Caco-2 (cell line): ENCODE measurements around the gene MCRIP2. TPM values are rescaled to one million over a fixed set of nuclear protein-coding genes. Genes with fewer than 3 reads are reported as not detected.
A peak's percentile ranks its signal among the peaks of the same experiment; 100 is the strongest.

Source experiments
- BruUV-seq: library from RNA; stranded (reverse); fragments of 400-500 nt; replicated peaks from 2 replicates; lab custom pipeline; 2021; lab: Mats Ljungman, UMichigan
- CTCF ChIA-PET: fragments of 300-600 bp; sonication (Branson Sonifier 250); formaldehyde crosslinking; loops from one replicate; lab custom pipeline; 2022; ENCODE audit warnings: antibody characterized with exemption; lab: Charles Lee
- POLR2A ChIA-PET: fragments of 300-600 bp; sonication (Branson Sonifier 250); formaldehyde crosslinking; loops from one replicate; lab custom pipeline; 2022; ENCODE audit warnings: antibody characterized with exemption; lab: Charles Lee
- DNase-seq, 2 experiments: peaks; one replicate each; pipeline versions ENCODE4 v3.0.0 to v3.0.0-alpha.2; 2020 to 2022
- H3K27me3 ChIP-seq: replicated peaks from 2 replicates; pipeline ENCODE4 v1.6.0; 2011; ENCODE audit warnings: low read length; ENCODE audit not compliant: control insufficient read depth, insufficient read depth
- H3K36me3 ChIP-seq: 2 replicates; pipeline ENCODE4 v1.5.1; 2011; ENCODE audit warnings: low read length; ENCODE audit not compliant: control insufficient read depth, insufficient read depth
- H3K4me1 ChIP-seq: fragments of 250-450 bp; sonication (Bioruptor Pico); 2 replicates; pipeline ENCODE4 v1.5.1; 2020; ENCODE audit warnings: mild to moderate bottlenecking
- H3K4me3 ChIP-seq: 2 replicates; pipeline ENCODE4 v1.5.1; 2011; ENCODE audit warnings: low read depth, mild to moderate bottlenecking, control low read depth, low read length
- H3K9me3 ChIP-seq: fragments of 250-450 bp; sonication (Bioruptor Pico); 2 replicates; pipeline ENCODE4 v1.5.1; 2020; ENCODE audit warnings: mild to moderate bottlenecking, moderate library complexity
- H3K27ac Mint-ChIP-seq: one replicate; pipeline ENCODE4 v1.8.0; 2022; ENCODE audit warnings: mixed read lengths; ENCODE audit not compliant: unreplicated experiment
- H3K27me3 Mint-ChIP-seq: one replicate; pipeline ENCODE4 v1.8.0; 2022; ENCODE audit warnings: mixed read lengths; ENCODE audit not compliant: insufficient read depth, unreplicated experiment
- H3K36me3 Mint-ChIP-seq: one replicate; pipeline ENCODE4 v1.8.0; 2022; ENCODE audit warnings: mild to moderate bottlenecking, mixed read lengths; ENCODE audit not compliant: insufficient read depth, unreplicated experiment
- H3K4me1 Mint-ChIP-seq: one replicate; pipeline ENCODE4 v1.8.0; 2022; ENCODE audit warnings: low read depth, mixed read lengths; ENCODE audit not compliant: unreplicated experiment
- H3K4me3 Mint-ChIP-seq: one replicate; pipeline ENCODE4 v1.8.0; 2022; ENCODE audit warnings: mild to moderate bottlenecking, moderate library complexity, mixed read lengths; ENCODE audit not compliant: unreplicated experiment
- H3K9me3 Mint-ChIP-seq: one replicate; pipeline ENCODE4 v1.8.0; 2022; ENCODE audit warnings: mixed read lengths; ENCODE audit not compliant: unreplicated experiment
- CTCF ChIP-seq, 2 experiments: fragments of 200-600 bp in 1 of 2; IDR thresholded peaks; 1 replicate in 1 of 2; 2 replicates in 1 of 2; pipeline versions ENCODE4 v1.5.1 to v1.8.0; 2011 to 2022; ENCODE audit warnings: antibody characterized with exemption in 1 of 2, control low read depth in 1 of 2, inconsistent platforms in 1 of 2, low read depth in 1 of 2, low read length in 1 of 2, mild to moderate bottlenecking in 1 of 2, moderate library complexity in 1 of 2; ENCODE audit not compliant: insufficient read depth in 1 of 2, severe bottlenecking in 1 of 2, unreplicated experiment in 1 of 2
- intact Hi-C: fragments of 100-400 bp; cut with micrococcal nuclease; formaldehyde crosslinking; loops from one replicate; pipeline ENCODE4 v1.10.0; 2022; ENCODE audit not compliant: unreplicated experiment
- total RNA-seq: library from RNA; stranded (reverse); gene quantifications from 2 replicates; pipeline ENCODE4 v1.2.3, GENCODE V29; 2022

MCRIP2 gene
- total RNA-seq, 1 experiment from 2014 or later, result 33.0 TPM

GRCh38 chr16:678858-679813 is 37.5 kb downstream of the MCRIP2 start:
- Mint-ChIP-seq H3K27ac (peak overlapping the region; percentile 72), H3K4me3 (peak overlapping the region; percentile 79), H3K27me3 (no peaks in the 10 kb centered on the region), H3K4me1 (no peaks in the 10 kb centered on the region), H3K36me3 (peaks cover 56% of the 10 kb centered on the region), H3K9me3 (no peaks in the 10 kb centered on the region)
- ChIA-PET CTCF (no interaction called here), POLR2A (interaction anchor here (0.9 kb wide), 1 partner anchor 16 kb away, joined by 5 read pairs; no protein-coding TSS in a partner anchor)
- Histone ChIP-seq H3K36me3 (0 out of 2 replicates have a peak, but pooled peaks cover 4% of the 10 kb centered on the region), H3K4me1 (peaks cover 30% of the 10 kb centered on the region), H3K9me3 (no peaks in the 10 kb centered on the region), H3K4me3 (peak overlapping the region; percentile 67), H3K27me3 (no peaks in the 10 kb centered on the region)
- no TSS peak for BruUV-seq
- intact Hi-C loops, result no loop called here
- TF ChIP-seq CTCF (IDR thresholded peaks at IDR 0.05; ENCODE audit: insufficient read depth in 1 of 2, low read depth in 1 of 2, low read length in 1 of 2, severe bottlenecking in 1 of 2, unreplicated experiment in 1 of 2), result no peak
- peak; percentile 77 to 78 for DNase-seq

- TF ChIP-seq CTCF (IDR thresholded peaks at IDR 0.05; ENCODE audit: insufficient read depth in 1 of 2, low read depth in 1 of 2, low read length in 1 of 2, severe bottlenecking in 1 of 2, unreplicated experiment in 1 of 2), result no peak
- no peaks in the 10 kb centered on the region for H3K27me3 ChIP-seq
- Mint-ChIP-seq H3K9me3 (no peaks in the 10 kb centered on the region), H3K27ac (peak within 1 kb of the TSS; percentile 72), H3K4me1 (no peaks in the 10 kb centered on the region), H3K36me3 (peaks cover 59% of the 10 kb centered on the region), H3K27me3 (no peaks in the 10 kb centered on the region), H3K4me3 (peak within 1 kb of the TSS; percentile 79)
- BruUV-seq, result no TSS peak
- H3K36me3 ChIP-seq, result 0 out of 2 replicates have a peak, but pooled peaks cover 4% of the 10 kb centered on the region
- ChIA-PET CTCF (interaction anchor here (0.6 to 0.8 kb wide), 3 partner anchors 9 to 342 kb away, joined by 3 to 5 read pairs (median 3); no protein-coding TSS in a partner anchor), POLR2A (interaction anchor here (1.2 to 1.5 kb wide), 2 partner anchors 10 to 15 kb away, joined by 6 to 10 read pairs; partner anchors contain the start of gene WDR24)
- H3K9me3 ChIP-seq, result no peaks in the 10 kb centered on the region
- intact Hi-C loops, result no loop called here
- DNase-seq, result peak; percentile 90 to 93
- H3K4me1 ChIP-seq, result peaks cover 30% of the 10 kb centered on the region
- peak within 1 kb of the TSS; percentile 67 for H3K4me3 ChIP-seq
Measured at GRCh38 chr16:679814-680624, 38.4 kb downstream of the MCRIP2 start, which contains the start of gene STUB1. TSS of gene STUB1 (plus strand) at chr16:680410. CDS start at chr16:680526, 116 bp downstream.

- BruUV-seq, result no TSS peak
- no peak overlapping the region for H3K27ac Mint-ChIP-seq
- Histone ChIP-seq H3K27me3 (no peaks in the 10 kb centered on the region), H3K4me1 (peaks cover 30% of the 10 kb centered on the region), H3K36me3 (0 out of 2 replicates have a peak, but pooled peaks cover 4% of the 10 kb centered on the region), H3K4me3 (peak overlapping the region; percentile 51), H3K9me3 (no peaks in the 10 kb centered on the region)
- H3K4me3 Mint-ChIP-seq, result peak overlapping the region; percentile 79
- H3K4me1 Mint-ChIP-seq, result no peaks in the 10 kb centered on the region
- TF ChIP-seq CTCF (IDR thresholded peaks at IDR 0.05; ENCODE audit: insufficient read depth in 1 of 2, low read depth in 1 of 2, low read length in 1 of 2, severe bottlenecking in 1 of 2, unreplicated experiment in 1 of 2), result no peak
- no peaks in the 10 kb centered on the region for H3K9me3 Mint-ChIP-seq
- intact Hi-C loops, result no loop called here
- no peaks in the 10 kb centered on the region for H3K27me3 Mint-ChIP-seq
- ChIA-PET CTCF (interaction anchor here (0.6 to 0.8 kb wide), 4 partner anchors 10 to 341 kb away, joined by 3 to 5 read pairs (median 3); no protein-coding TSS in a partner anchor), POLR2A (interaction anchor here (1.2 to 1.5 kb wide), 2 partner anchors 9 to 15 kb away, joined by 6 to 10 read pairs; partner anchors contain the start of gene WDR24)
- no peak for DNase-seq
- peaks cover 60% of the 10 kb centered on the region for H3K36me3 Mint-ChIP-seq
Measured at GRCh38 chr16:680625-680945, 39.0 kb downstream of the MCRIP2 start.
